ENCODE results near the gene WDR5.

- TF ChIP-seq POLR2A (IDR thresholded peaks at IDR 0.05; ENCODE audit: low read length) (no peak), RAD21 (conservative IDR thresholded peaks at IDR 0.05 in 1 of 2, IDR thresholded peaks at IDR 0.05 in 1 of 2) (no peak), BHLHE40 (IDR thresholded peaks at IDR 0.05; ENCODE audit: low read depth, low read length) (no peak), MAX (IDR thresholded peaks at IDR 0.05) (no peak), EP300 (IDR thresholded peaks at IDR 0.05) (no peak), CTCF (IDR thresholded peaks at IDR 0.05) (no peak), FOSL2 (IDR thresholded peaks at IDR 0.05) (no peak), FOSL2 (CRISPR knock-in tag; IDR thresholded peaks at IDR 0.05) (no peak), POLR2AphosphoS2 (conservative IDR thresholded peaks at IDR 0.05; ENCODE audit: low read length) (no peak)
These were observed 16.6 kb downstream of the WDR5 start for GRCh38 chr9:134152488-134152887.

Data from A549 (cell line).